Mucosa of descending colon (tissue), 3 donors: Measurements from ENCODE around the gene NPAS3. TPM values are rescaled to one million over a fixed set of nuclear protein-coding genes. Genes with fewer than 3 reads are reported as not detected.

Experiments
- ATAC-seq: fragments of 200-7000 bp; cut with Tn5 transposase; one replicate; pipeline ENCODE4 v1.9.1; 2020; ENCODE audit warnings: mild to moderate bottlenecking, moderate library complexity
- DNase-seq, 3 donors: peaks; one replicate each; pipeline ENCODE4 v3.0.0-alpha.2; 2020
- H3K36me3 ChIP-seq: fragments of 200-600 bp; one replicate; pipeline ENCODE4 v1.8.0; 2021; ENCODE audit warnings: low read depth, mild to moderate bottlenecking
- H3K4me1 ChIP-seq: fragments of 200-600 bp; one replicate; pipeline ENCODE4 v1.8.0; 2021; ENCODE audit warnings: low read depth, mild to moderate bottlenecking
- H3K4me3 ChIP-seq: fragments of 200-600 bp; one replicate; pipeline ENCODE4 v1.8.0; 2021; ENCODE audit warnings: mild to moderate bottlenecking
- H3K9me3 ChIP-seq: fragments of 200-600 bp; one replicate; pipeline ENCODE4 v1.8.0; 2021; ENCODE audit warnings: mild to moderate bottlenecking
- CTCF ChIP-seq: fragments of 200-600 bp; IDR thresholded peaks from one replicate; pipeline ENCODE4 v1.8.0; 2022; ENCODE audit warnings: antibody characterized with exemption, mild to moderate bottlenecking
- intact Hi-C, 2 donors: fragments of 100-400 bp; cut with DNase I in 1 of 2; cut with micrococcal nuclease in 1 of 2; formaldehyde crosslinking; loops; one replicate each; pipeline versions ENCODE4 v1.11.0 to v1.11.1; 2022; cut with DNase I, micrococcal nuclease
- total RNA-seq, 3 donors: library from RNA; stranded (reverse); fragmentation: NEBNext Ultra II Directional in 2 of 3; extraction: Animal tissue kit (Norgen Biotek cat#: 25700) in 2 of 3; gene quantifications; one replicate each; pipeline versions ENCODE4 v1.2.1 to v1.2.4, GENCODE V29; 2021 to 2023
- donor health status: DM: no; HTN: no; CAD: no; lungs with moderate emphysema.
- donor health status: DM: no; HTN: no; CAD: no.
- donor health status: DM: no; HTN: yes; CAD: no.

The NPAS3 gene
- total RNA-seq, 3 donors from 2014 or later = 0.65 to 9.7 (median 2.0) TPM

- Histone ChIP-seq H3K9me3 (no peaks in the 10 kb centered on the region), H3K4me3 (no peak overlapping the region), H3K36me3 (no peaks in the 10 kb centered on the region), H3K4me1 (no peaks in the 10 kb centered on the region)
- ATAC-seq (no peak), DNase-seq (no peak)
- no peak for TF ChIP-seq CTCF
- intact Hi-C loops = no loop called here
Observed at GRCh38 chr14:33420051-33420627, 481.5 kb downstream of the NPAS3 start.

GRCh38 chr14:33430414-33431035, 491.8 kb downstream of the NPAS3 start:
- TF ChIP-seq CTCF = no peak
- DNase-seq = no peak
- H3K4me3 ChIP-seq = no peak overlapping the region
- H3K36me3 ChIP-seq = no peaks in the 10 kb centered on the region
- intact Hi-C loops = loop anchor here in 1 of 2 donors (10.0 kb wide), 1 partner anchor 856 kb away; no protein-coding TSS in a partner anchor
- H3K4me1 ChIP-seq = no peaks in the 10 kb centered on the region
- H3K9me3 ChIP-seq = no peaks in the 10 kb centered on the region
- ATAC-seq = no peak

- H3K4me1 ChIP-seq = no peaks in the 10 kb centered on the region
- H3K4me3 ChIP-seq = no peak overlapping the region
- no peak for ATAC-seq
- intact Hi-C loops = loop anchor here in 1 of 2 donors (10.0 kb wide), 1 partner anchor 858 kb away; no protein-coding TSS in a partner anchor
- TF ChIP-seq CTCF = no peak
- peak in 1 of 3 donors; percentile 79 for DNase-seq
- no peaks in the 10 kb centered on the region for H3K9me3 ChIP-seq
- no peaks in the 10 kb centered on the region for H3K36me3 ChIP-seq
Observed at GRCh38 chr14:33432407-33433023, 493.8 kb downstream of the NPAS3 start.

GRCh38 chr14:33433396-33433795, 494.7 kb downstream of the NPAS3 start:
- ATAC-seq = no peak
- no peak for DNase-seq
- intact Hi-C loops = loop anchor here in 1 of 2 donors (10.0 kb wide), 1 partner anchor 859 kb away; no protein-coding TSS in a partner anchor
- H3K36me3 ChIP-seq = no peaks in the 10 kb centered on the region
- H3K4me3 ChIP-seq = no peak overlapping the region
- H3K4me1 ChIP-seq = no peaks in the 10 kb centered on the region
- TF ChIP-seq CTCF = no peak
- H3K9me3 ChIP-seq = no peaks in the 10 kb centered on the region

GRCh38 chr14:33435911-33436689, 497.4 kb downstream of the NPAS3 start:
- no peaks in the 10 kb centered on the region for H3K4me1 ChIP-seq
- no peak for ATAC-seq
- H3K9me3 ChIP-seq = no peaks in the 10 kb centered on the region
- no peaks in the 10 kb centered on the region for H3K36me3 ChIP-seq
- H3K4me3 ChIP-seq = no peak overlapping the region
- intact Hi-C loops = loop anchor here in 1 of 2 donors (10.0 kb wide), 1 partner anchor 861 kb away; no protein-coding TSS in a partner anchor
- no peak for TF ChIP-seq CTCF
- no peak for DNase-seq
